Prostate gland (tissue), 2 donors: ENCODE results near the gene HOXB7. TPM values are rescaled to one million over a fixed set of nuclear protein-coding genes. Genes with fewer than 3 reads are reported as not detected.
A peak's percentile ranks its signal among the peaks of the same experiment; 100 is the strongest.

ENCODE experiments used
- DNase-seq: peaks from one replicate; pipeline ENCODE4 v3.0.0-alpha.2; 2019; ENCODE audit warnings: low spot score
- H3K27ac ChIP-seq, 2 donors: fragments of 200-600 bp; sonication (generic); 2 replicates each; pipeline ENCODE4 v1.5.1; 2017 to 2019
- H3K27me3 ChIP-seq: fragments of 200-600 bp; sonication (generic); replicated peaks from 2 replicates; pipeline ENCODE4 v1.5.1; 2019; ENCODE audit not compliant: insufficient read depth
- H3K36me3 ChIP-seq, 2 donors: fragments of 200-600 bp; sonication (generic); 1 replicate in 1 of 2; 2 replicates in 1 of 2; pipeline versions ENCODE4 v1.5.1 to v1.8.1; 2017 to 2019
- H3K4me1 ChIP-seq: fragments of 200-600 bp; sonication (generic); replicated peaks from 2 replicates; pipeline ENCODE4 v1.5.1; 2019
- H3K4me3 ChIP-seq, 2 donors: fragments of 200-600 bp; sonication (generic); 2 replicates each; pipeline ENCODE4 v1.5.1; 2017 to 2019
- H3K9me3 ChIP-seq: fragments of 200-600 bp; sonication (generic); 2 replicates; pipeline ENCODE4 v1.5.1; 2017
- CTCF ChIP-seq, 4 experiments: fragments of 200-600 bp in 2 of 4; fragments of 450-650 bp in 2 of 4; sonication (generic) in 2 of 4; IDR thresholded peaks; 1 replicate in 3 of 4; 2 replicates in 1 of 4; pipeline ENCODE4 v1.5.1; 2016 to 2019; ENCODE audit warnings: antibody characterized with exemption in 4 of 4, mild to moderate bottlenecking in 2 of 4, moderate library complexity in 2 of 4
- POLR2A ChIP-seq: fragments of 450-650 bp; IDR thresholded peaks from one replicate; pipeline ENCODE4 v1.6.1; 2016; ENCODE audit warnings: antibody characterized with exemption, mild to moderate bottlenecking
- POLR2AphosphoS5 ChIP-seq: sonication (generic); formaldehyde crosslinking; IDR thresholded peaks from one replicate; pipeline ENCODE4 v1.6.1; 2017; ENCODE audit warnings: antibody characterized with exemption
- whole genome bisulfite sequencing: methylation state at CpG from one replicate; pipeline ENCODE4 v1.1.5; 2018; 5-methylcytosine and 5-hydroxymethylcytosine counted together
- intact Hi-C: fragments of 100-400 bp; cut with DNase I; formaldehyde crosslinking; loops from one replicate; pipeline ENCODE4 v1.14.2; 2022
- total RNA-seq, 2 donors: library from RNA; depleted of rRNA; stranded (reverse); fragments of >200 nt; gene quantifications; one replicate each; pipeline ENCODE4 v1.1.0, GENCODE V29; 2016

HOXB7 gene
- total RNA-seq, 2 donors from 2014 or later, result 0.73 to 3.4 TPM

DNA sequence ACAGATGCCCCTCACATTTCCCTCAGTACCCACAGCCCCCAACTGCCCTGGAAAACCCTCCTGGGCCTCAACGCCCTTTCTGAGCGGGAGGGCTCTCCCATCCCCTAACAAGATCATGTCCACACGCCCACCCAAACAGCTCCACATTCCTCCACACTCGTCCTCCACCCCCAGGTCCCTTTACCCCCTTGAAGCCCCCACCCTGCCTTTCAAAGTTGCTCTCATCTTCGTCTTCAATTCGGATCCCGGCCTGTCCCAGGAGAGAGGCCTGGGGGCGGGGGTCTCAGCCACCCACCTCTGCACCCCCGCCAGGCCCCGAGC is 47.0 kb downstream of the HOXB7 start:
- TF ChIP-seq POLR2AphosphoS5, result no peak
- WGBS, result 63% methylated on average over 10 of the region's 10 CpGs
- H3K4me3 ChIP-seq, result peak overlapping the region; percentile 37 to 38
- no peak for DNase-seq
- no peaks in the 10 kb centered on the region for H3K9me3 ChIP-seq
- H3K27me3 ChIP-seq, result peaks cover 2% of the 10 kb centered on the region
- intact Hi-C loops, result no loop called here
- H3K27ac ChIP-seq, result peak overlapping the region; percentile 39
- H3K36me3 ChIP-seq, result no peaks in the 10 kb centered on the region
- H3K4me1 ChIP-seq, result no peaks in the 10 kb centered on the region

GRCh38 chr17:48563385-48563838 is 47.4 kb downstream of the HOXB7 start:
- no peaks in the 10 kb centered on the region for H3K4me1 ChIP-seq
- intact Hi-C loops, result no loop called here
- 73% methylated on average over 6 of the region's 6 CpGs for WGBS
- peak overlapping the region; percentile 37 to 38 for H3K4me3 ChIP-seq
- no peak for DNase-seq
- peaks cover 2% of the 10 kb centered on the region for H3K27me3 ChIP-seq
- H3K27ac ChIP-seq, result peak overlapping the region in 1 of 2 donors; percentile 39
- no peaks in the 10 kb centered on the region for H3K36me3 ChIP-seq
- H3K9me3 ChIP-seq, result no peaks in the 10 kb centered on the region
- TF ChIP-seq CTCF (IDR thresholded peaks at IDR 0.05) (no peak), POLR2A (no peak), POLR2AphosphoS5 (no peak)

- DNase-seq, result no peak
- Histone ChIP-seq H3K4me1 (no peaks in the 10 kb centered on the region), H3K27me3 (no peaks in the 10 kb centered on the region), H3K36me3 (no peaks in the 10 kb centered on the region), H3K9me3 (no peaks in the 10 kb centered on the region), H3K27ac (no peak overlapping the region), H3K4me3 (no peak overlapping the region)
- TF ChIP-seq POLR2A (no peak), POLR2AphosphoS5 (no peak), CTCF (IDR thresholded peaks at IDR 0.05) (no peak)
- intact Hi-C loops, result no loop called here
- WGBS, result 96% methylated on average over 5 of the region's 5 CpGs
Observed at GRCh38 chr17:48562934-48563333, 47.9 kb downstream of the HOXB7 start.

DNA sequence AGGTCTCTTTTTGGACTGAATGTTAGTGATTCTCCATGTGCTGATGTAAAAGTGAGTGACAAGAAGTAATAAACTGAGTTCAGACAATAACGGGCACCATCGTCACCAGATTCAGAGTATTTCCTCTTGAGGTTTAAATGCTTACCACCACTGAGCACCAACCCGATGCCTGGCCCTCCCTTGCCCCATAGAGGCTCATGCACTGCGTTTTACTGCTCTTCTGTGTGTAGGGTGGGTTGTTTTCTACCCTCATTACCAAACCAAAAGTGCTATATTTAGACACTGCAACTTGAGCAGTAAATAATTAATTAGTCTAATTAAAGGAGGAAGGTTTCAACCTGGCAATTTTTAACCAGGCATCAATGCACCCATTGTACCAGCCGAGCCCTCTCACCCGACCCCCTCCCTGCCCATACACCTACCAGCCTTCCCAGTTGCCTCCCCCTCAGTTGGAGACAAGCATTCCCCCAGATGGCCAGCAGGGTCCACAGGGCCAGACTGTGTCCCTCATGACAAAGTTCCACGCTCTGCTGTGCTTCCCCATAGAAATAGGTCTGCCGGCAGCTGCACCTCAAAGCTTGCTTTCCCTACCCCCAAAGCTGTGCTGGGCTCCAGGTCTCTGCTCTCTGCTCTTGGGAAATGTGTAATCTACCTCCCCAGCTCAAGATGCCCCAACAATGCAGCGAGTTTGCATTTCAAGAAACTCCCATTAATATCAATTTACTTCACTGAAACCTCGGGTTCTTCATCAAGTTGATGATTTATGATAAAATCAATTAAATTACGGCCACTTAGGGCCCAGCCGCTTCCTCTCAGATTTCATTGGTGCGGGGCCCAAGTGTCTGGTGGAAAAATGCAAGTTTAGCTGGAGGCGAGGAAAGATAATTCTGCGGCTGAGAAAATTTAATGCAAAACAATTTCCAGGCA is 48.7 kb downstream of the HOXB7 start:
- no peak for TF ChIP-seq POLR2AphosphoS5
- TF ChIP-seq CTCF (IDR thresholded peaks at IDR 0.05), result no peak
- no peak for TF ChIP-seq POLR2A
- intact Hi-C loops, result no loop called here
- Histone ChIP-seq H3K4me3 (no peak overlapping the region), H3K36me3 (no peaks in the 10 kb centered on the region), H3K27me3 (no peaks in the 10 kb centered on the region), H3K4me1 (no peaks in the 10 kb centered on the region), H3K27ac (no peak overlapping the region), H3K9me3 (no peaks in the 10 kb centered on the region)
- no peak for DNase-seq
- 92% methylated on average over 15 of the region's 15 CpGs for WGBS

DNA sequence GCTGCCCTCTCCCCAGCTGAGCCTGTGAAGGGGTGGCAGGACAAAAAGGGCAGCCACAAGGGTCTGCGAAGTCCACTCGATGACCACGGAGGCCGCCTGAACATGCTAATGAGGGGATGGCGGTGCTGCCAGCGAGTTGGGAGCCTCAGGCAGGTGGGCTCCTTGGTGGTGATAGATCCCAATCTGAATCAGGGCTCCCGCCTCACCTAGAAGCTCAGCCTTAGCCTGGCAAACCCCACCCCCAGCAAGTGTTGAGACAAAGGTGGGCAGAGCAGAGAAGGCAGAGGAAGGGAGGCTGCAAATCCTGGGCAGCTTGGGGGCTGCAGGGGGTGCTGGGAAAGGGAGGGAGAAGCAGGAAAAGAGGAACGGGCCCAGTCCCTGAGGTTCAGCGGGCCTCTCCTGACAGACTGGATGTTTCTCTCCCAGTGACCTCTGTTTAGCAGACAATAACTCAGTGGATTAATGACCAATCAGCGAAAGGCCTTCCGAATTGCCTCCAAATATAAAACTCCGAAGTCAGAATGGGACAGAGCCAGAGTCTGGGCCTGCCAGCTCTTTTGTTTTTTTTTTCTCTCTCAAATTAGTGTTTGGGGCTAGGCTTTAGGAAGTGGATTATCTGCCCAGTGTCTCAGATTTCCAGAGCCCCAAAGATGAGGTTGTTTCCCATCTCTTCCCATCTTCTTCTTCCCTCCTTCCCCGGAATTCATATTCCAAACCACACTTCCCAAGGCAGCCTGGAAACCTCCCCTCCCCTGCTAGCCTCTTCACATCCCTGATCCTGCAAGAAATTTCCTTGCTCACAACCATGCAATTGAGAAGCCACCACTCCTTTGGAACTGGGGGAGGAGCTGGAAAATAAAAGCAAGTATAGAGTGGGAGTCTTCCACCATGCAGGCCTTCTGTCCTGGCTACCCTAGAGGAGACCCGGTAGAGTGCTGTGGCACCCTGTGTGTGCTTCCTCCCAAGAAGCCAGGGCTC is 50.7 kb downstream of the HOXB7 start:
- H3K4me1 ChIP-seq, result no peaks in the 10 kb centered on the region
- H3K9me3 ChIP-seq, result no peaks in the 10 kb centered on the region
- H3K27me3 ChIP-seq, result no peaks in the 10 kb centered on the region
- H3K4me3 ChIP-seq, result no peak overlapping the region
- intact Hi-C loops, result no loop called here
- WGBS, result 86% methylated on average over 14 of the region's 14 CpGs
- TF ChIP-seq POLR2AphosphoS5 (no peak), POLR2A (no peak)
- no peak for DNase-seq
- no peak overlapping the region for H3K27ac ChIP-seq
- H3K36me3 ChIP-seq, result no peaks in the 10 kb centered on the region
